ENCODE results near the gene MICU1. TPM values are rescaled to one million over a fixed set of nuclear protein-coding genes. Genes with fewer than 3 reads are reported as not detected.

The MICU1 gene
- polyA plus RNA-seq, 2 of the 4 experiments (the other 2 are of a cell fraction) = 54.5 to 58.6 TPM

DNA sequence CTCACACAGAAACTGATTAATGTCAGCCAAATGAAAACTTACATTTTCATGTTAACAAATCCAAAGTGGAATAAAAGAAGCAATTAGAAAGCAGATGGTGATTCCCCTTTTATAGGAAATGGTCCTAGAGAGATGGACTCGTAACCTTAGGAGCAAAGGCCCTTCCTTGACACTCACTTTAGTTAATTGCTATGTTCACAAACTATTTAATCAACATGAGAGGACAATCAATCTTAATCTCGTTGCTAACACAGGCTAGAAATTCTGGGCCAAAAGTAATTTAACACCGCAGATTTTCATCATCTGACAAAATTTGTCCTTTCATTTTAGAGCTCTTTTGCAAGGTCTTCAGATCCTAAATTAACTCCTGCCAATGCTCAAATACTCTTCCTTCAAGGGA lies 207.2 kb downstream of the MICU1 start:
- 78% methylated on average over 3 of the region's 3 CpGs for WGBS (ENCODE audit: missing lambda C conversion rate)

GRCh38 chr10:72417971-72418370 lies 207.9 kb downstream of the MICU1 start:
- DNase-seq (ENCODE audit: low read depth in 1 of 2, low spot score in 1 of 2) (no peak), ATAC-seq (no peak), FAIRE-seq (no peak)
- WGBS (ENCODE audit: missing lambda C conversion rate) = 73% methylated on average over 1 of the region's 1 CpG
- Histone ChIP-seq H3K27ac (no peak overlapping the region), H3K4me3 (no peak overlapping the region), H3K4me1 (no peaks in the 10 kb centered on the region), H3K4me2 (no peak overlapping the region), H3K9me3 (peaks cover 13% of the 10 kb centered on the region)
- ChIA-PET POLR2A (no interaction called here), CTCF (interaction anchor here (0.9 kb wide), 1 partner anchor 10 kb away, joined by 6 read pairs; no protein-coding TSS in a partner anchor)
- TF ChIP-seq MAFK (IDR thresholded peaks at IDR 0.05; ENCODE audit: partially characterized antibody) (no peak), ZNF302 (CRISPR knock-in tag; IDR thresholded peaks at IDR 0.05) (no peak), RCOR1 (IDR thresholded peaks at IDR 0.05; ENCODE audit: low read depth, low read length) (no peak), JUNB (IDR thresholded peaks at IDR 0.05) (no peak), ESRRA (IDR thresholded peaks at IDR 0.05; ENCODE audit: borderline replicate concordance, low read length) (no peak), EHMT2 (IDR thresholded peaks at IDR 0.05; ENCODE audit: low read depth) (no peak), CBX2 (IDR thresholded peaks at IDR 0.05; ENCODE audit: borderline replicate concordance, low read depth) (no peak)
- TF ChIP-seq, protein P1, sequence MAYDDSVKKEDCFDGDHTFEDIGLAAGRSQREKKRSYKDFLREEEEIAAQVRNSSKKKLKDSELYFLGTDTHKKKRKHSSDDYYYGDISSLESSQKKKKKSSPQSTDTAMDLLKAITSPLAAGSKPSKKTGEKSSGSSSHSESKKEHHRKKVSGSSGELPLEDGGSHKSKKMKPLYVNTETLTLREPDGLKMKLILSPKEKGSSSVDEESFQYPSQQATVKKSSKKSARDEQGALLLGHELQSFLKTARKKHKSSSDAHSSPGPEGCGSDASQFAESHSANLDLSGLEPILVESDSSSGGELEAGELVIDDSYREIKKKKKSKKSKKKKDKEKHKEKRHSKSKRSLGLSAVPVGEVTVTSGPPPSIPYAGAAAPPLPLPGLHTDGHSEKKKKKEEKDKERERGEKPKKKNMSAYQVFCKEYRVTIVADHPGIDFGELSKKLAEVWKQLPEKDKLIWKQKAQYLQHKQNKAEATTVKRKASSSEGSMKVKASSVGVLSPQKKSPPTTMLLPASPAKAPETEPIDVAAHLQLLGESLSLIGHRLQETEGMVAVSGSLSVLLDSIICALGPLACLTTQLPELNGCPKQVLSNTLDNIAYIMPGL (CRISPR knock-in tag; IDR thresholded peaks at IDR 0.05; ENCODE audit: borderline replicate concordance) = no peak
- TF ChIP-seq, protein P2, sequence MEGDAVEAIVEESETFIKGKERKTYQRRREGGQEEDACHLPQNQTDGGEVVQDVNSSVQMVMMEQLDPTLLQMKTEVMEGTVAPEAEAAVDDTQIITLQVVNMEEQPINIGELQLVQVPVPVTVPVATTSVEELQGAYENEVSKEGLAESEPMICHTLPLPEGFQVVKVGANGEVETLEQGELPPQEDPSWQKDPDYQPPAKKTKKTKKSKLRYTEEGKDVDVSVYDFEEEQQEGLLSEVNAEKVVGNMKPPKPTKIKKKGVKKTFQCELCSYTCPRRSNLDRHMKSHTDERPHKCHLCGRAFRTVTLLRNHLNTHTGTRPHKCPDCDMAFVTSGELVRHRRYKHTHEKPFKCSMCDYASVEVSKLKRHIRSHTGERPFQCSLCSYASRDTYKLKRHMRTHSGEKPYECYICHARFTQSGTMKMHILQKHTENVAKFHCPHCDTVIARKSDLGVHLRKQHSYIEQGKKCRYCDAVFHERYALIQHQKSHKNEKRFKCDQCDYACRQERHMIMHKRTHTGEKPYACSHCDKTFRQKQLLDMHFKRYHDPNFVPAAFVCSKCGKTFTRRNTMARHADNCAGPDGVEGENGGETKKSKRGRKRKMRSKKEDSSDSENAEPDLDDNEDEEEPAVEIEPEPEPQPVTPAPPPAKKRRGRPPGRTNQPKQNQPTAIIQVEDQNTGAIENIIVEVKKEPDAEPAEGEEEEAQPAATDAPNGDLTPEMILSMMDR (IDR thresholded peaks at IDR 0.05) = no peak

More for the DNA sequence above, 207.2 kb downstream of the MICU1 start:
- Histone ChIP-seq H3K4me2 (no peak overlapping the region), H3K4me3 (no peak overlapping the region), H3K9me3 (peaks cover 8% of the 10 kb centered on the region), H3K4me1 (no peaks in the 10 kb centered on the region), H3K27ac (no peak overlapping the region)
- DNase-seq (ENCODE audit: low read depth in 1 of 2, low spot score in 1 of 2) (no peak), ATAC-seq (no peak), FAIRE-seq (no peak)
- TF ChIP-seq HOXB5 (CRISPR knock-in tag; IDR thresholded peaks at IDR 0.05) (no peak), FOSL2 (IDR thresholded peaks at IDR 0.05) (no peak), FOSL2 (CRISPR knock-in tag; IDR thresholded peaks at IDR 0.05) (no peak), RCOR1 (IDR thresholded peaks at IDR 0.05; ENCODE audit: low read depth, low read length) (no peak), CBX2 (IDR thresholded peaks at IDR 0.05; ENCODE audit: borderline replicate concordance, low read depth) (no peak), HOXA7 (CRISPR knock-in tag; IDR thresholded peaks at IDR 0.05) (no peak), BHLHE40 (IDR thresholded peaks at IDR 0.05; ENCODE audit: low read depth, low read length) (no peak), KDM1A (IDR thresholded peaks at IDR 0.05; ENCODE audit: low read depth) (no peak)
- TF ChIP-seq, protein P3, sequence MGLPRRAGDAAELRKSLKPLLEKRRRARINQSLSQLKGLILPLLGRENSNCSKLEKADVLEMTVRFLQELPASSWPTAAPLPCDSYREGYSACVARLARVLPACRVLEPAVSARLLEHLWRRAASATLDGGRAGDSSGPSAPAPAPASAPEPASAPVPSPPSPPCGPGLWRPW (IDR thresholded peaks at IDR 0.05) = no peak
- TF ChIP-seq, protein P2 (IDR thresholded peaks at IDR 0.05) = no peak
- TF ChIP-seq, protein P4, sequence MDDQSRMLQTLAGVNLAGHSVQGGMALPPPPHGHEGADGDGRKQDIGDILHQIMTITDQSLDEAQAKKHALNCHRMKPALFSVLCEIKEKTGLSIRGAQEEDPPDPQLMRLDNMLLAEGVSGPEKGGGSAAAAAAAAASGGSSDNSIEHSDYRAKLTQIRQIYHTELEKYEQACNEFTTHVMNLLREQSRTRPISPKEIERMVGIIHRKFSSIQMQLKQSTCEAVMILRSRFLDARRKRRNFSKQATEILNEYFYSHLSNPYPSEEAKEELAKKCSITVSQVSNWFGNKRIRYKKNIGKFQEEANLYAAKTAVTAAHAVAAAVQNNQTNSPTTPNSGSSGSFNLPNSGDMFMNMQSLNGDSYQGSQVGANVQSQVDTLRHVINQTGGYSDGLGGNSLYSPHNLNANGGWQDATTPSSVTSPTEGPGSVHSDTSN (IDR thresholded peaks at IDR 0.05) = no peak
- POLR2A ChIA-PET = no interaction called here
- CTCF ChIA-PET = no interaction called here

All from A549 (cell line).